Stimulated activated CD8-positive, alpha-beta memory T cell treated with anti-CD3 and anti-CD28 coated beads, Interleukin-12 subunit alpha, Interleukin-12 subunit beta, amount 100 ng/mL, for 1 hour (primary cell): ENCODE measurements around the gene LZTS3.
A peak's percentile ranks its signal among the peaks of the same experiment; 100 is the strongest.
"Not testable (repeated sequence)": the region's sequence is repeated elsewhere in the genome, so short reads cannot be mapped to it uniquely, and the experiment has no call there.

ENCODE experiments used
- DNase-seq: peaks from one replicate; pipeline ENCODE4 v3.0.0-alpha.2; 2020; ENCODE audit warnings: low read depth

LZTS3 gene

GRCh38 chr20:3134151-3134550 lies 39.2 kb downstream of the LZTS3 start:
- no peak for DNase-seq

DNA sequence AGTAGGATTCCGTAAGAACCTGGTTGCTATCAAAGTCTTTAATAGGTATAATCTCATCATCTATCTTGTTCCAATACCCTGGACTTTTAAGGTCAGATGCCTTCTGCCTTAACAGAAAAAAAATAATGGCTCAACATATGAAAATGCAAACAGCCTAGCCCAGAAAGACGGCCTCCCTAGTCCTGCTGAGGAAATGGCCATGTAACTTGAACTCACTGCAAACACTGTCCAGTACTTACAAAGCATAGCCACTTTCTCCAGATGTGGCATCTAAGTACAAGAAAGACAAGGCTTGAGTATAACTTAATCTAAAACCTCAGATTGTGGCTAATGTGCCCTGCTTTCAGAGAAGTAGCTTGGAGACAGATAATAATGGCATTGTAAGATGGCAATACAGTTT lies 40.2 kb downstream of the LZTS3 start:
- DNase-seq: no peak

GRCh38 chr20:3130051-3130600 lies 43.2 kb downstream of the LZTS3 start:
- DNase-seq: no peak

DNA sequence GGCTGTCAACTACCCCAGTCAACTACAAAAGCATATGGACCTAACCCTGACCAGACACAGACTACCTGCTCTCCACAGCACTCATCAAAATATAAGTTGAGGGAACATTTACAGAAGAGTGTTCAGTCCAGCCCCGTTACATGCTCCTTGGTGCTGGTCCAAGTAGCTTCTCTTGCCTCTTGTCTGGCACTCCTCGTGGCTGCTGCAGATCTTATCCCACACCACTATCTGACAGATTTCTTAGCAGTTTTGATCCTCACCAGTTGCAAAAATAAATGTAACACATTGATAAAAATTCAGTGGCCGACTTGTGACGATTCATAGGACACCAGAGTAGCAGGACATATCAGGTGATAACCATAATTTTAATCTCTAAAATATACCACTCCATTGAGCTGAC lies 44.3 kb downstream of the LZTS3 start:
- DNase-seq: no peak

- DNase-seq: no peak
These were observed 44.9 kb downstream of the LZTS3 start for GRCh38 chr20:3128275-3128984.

GRCh38 chr20:3126527-3126859 lies 46.9 kb downstream of the LZTS3 start:
- DNase-seq: no peak

GRCh38 chr20:3125776-3126526 lies 47.4 kb downstream of the LZTS3 start:
- not testable (repeated sequence) for DNase-seq

- DNase-seq: not testable (repeated sequence)
These were observed 48.4 kb downstream of the LZTS3 start for GRCh38 chr20:3124773-3125560.

GRCh38 chr20:3124163-3124562 lies 49.2 kb downstream of the LZTS3 start:
- not testable (repeated sequence) for DNase-seq

GRCh38 chr20:3123542-3123941 lies 49.8 kb downstream of the LZTS3 start:
- DNase-seq: no peak

DNA sequence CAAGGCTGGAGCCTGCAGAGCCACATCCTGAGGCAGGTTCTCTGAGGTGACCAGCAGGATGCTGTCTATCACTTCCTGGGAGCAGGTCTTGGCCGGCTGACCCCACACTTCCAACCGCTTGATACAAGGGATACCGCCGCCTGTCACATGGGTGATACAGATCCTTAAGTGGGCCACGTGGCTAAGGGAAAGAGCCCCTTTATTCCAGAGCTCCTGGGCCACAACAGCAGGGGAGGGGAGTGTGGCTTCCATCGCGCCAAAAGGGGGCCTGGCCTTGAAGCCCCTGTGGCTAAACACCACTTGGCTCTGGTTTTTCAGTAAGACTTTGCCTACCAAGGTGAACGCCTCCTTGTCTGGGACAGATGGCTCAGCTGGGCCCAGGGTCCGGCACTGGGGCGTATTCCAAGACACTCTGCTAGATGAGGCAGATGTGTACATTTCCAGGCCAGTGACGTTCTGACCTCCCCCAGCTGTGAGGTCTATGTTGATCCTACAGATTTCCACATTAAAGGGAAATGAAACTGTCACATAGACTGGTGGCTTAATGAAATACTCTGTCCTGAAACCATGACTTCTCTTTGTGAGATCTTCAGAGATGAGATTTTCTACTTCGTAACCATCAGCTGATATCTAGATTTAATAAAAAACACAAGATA lies 51.3 kb downstream of the LZTS3 start:
- DNase-seq: no peak

DNA sequence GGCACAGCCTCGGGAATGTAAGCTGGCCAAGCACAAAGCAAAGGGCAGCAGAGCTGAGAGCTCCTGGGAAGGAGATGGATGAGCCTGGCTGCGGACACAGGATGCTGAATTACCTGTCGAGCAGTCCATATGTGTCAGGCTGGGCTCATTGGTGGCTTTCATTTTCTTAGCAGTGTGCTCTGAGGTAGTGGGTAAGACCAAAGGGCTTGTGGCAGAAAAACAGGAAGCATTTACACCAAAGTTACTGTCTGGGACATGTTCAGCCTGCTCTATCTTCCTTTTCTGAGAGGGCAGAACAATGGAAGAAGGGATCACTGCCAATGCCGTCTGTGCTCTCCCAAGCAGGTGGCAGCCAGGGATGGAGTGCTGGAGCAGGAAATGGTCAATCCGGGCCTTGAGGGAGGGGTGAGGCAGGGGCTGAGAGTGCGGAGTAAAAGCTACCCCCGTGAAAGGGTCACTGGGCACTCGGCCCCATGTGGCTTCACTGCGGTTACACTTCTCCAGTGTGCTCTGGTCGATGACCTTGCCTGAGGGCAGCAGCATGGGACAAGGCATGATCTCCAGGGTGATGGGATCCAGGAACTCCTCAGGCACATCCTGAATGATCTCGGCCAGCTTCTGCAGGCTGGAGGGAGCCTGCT lies 52.0 kb downstream of the LZTS3 start:
- no peak for DNase-seq

DNA sequence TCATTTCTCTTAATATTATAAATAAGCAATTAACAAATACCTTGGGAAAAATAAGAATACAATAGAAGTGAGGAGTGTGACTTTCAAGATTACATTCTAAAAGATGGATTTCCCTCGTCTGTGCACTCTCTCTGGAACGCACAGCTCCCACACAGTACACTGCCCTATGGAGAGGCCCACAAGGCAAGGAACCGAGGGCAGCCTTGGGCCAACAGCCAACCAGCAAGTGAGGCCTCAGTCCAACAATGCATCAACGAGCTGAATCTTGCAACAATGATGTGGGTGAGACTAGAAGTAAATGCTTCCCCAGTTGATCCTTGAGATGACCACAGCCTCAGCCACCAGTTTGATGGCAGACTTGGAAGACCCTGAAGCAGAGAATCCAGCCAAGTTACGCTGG lies 54.3 kb downstream of the LZTS3 start:
- DNase-seq: no peak

GRCh38 chr20:3117839-3118379 lies 55.4 kb downstream of the LZTS3 start:
- DNase-seq: peak; percentile 26

- no peak for DNase-seq
These were observed 57.0 kb downstream of the LZTS3 start for GRCh38 chr20:3116341-3116740.

- no peak for DNase-seq
These were observed 57.9 kb downstream of the LZTS3 start for GRCh38 chr20:3115190-3116107.
